ENCODE data around the gene ROBO4. TPM values are rescaled to one million over a fixed set of nuclear protein-coding genes. Genes with fewer than 3 reads are reported as not detected.

The ROBO4 gene
- total and polyA plus RNA-seq, 11 donors, result 16.3 to 63.5 (median 21.8) TPM

DNA sequence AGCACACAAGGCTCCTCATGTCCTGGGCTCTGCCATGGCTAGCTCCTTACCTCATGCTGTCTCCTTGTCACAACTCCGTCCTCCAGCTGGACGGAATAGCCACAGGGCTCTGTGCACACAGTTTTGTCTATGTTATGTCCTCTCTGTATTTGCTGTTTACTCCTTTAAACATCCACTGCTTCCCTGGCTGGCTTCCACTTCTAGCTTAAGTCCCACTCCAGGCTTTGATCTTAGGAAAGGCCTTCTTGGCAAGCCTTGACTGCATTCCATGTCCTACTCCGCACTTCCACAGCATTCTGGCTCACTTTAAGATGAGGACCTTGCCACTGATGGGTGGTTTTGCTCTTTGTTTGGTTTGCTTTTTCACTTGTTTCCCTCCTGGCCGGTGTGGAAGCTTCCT, 55.4 kb downstream of the ROBO4 start:
- H3K27ac ChIP-seq, result no peak overlapping the region
- H3K36me3 ChIP-seq, result no peaks in the 10 kb centered on the region
- no peak overlapping the region for H3K4me3 ChIP-seq
- peaks cover 6 to 22% (median 16%) of the 10 kb centered on the region in 12 donors for H3K4me1 ChIP-seq
- whole genome bisulfite sequencing, 4 donors, result 38 to 58% (median 44%) methylated on average over 4 of the region's 4 CpGs
- intact Hi-C loops (cut with DNase I), result no loop called here
- DNase-seq, result no peak
- TF ChIP-seq POLR2A (IDR thresholded peaks at IDR 0.05), result no peak
- TF ChIP-seq, protein P1, sequence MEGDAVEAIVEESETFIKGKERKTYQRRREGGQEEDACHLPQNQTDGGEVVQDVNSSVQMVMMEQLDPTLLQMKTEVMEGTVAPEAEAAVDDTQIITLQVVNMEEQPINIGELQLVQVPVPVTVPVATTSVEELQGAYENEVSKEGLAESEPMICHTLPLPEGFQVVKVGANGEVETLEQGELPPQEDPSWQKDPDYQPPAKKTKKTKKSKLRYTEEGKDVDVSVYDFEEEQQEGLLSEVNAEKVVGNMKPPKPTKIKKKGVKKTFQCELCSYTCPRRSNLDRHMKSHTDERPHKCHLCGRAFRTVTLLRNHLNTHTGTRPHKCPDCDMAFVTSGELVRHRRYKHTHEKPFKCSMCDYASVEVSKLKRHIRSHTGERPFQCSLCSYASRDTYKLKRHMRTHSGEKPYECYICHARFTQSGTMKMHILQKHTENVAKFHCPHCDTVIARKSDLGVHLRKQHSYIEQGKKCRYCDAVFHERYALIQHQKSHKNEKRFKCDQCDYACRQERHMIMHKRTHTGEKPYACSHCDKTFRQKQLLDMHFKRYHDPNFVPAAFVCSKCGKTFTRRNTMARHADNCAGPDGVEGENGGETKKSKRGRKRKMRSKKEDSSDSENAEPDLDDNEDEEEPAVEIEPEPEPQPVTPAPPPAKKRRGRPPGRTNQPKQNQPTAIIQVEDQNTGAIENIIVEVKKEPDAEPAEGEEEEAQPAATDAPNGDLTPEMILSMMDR (IDR thresholded peaks at IDR 0.05), result no peak
- H3K27me3 ChIP-seq, result peaks cover 52 to 97% (median 90%) of the 10 kb centered on the region in 9 donors
- no peaks in the 10 kb centered on the region for H3K9me3 ChIP-seq
- no peak for ATAC-seq

DNA sequence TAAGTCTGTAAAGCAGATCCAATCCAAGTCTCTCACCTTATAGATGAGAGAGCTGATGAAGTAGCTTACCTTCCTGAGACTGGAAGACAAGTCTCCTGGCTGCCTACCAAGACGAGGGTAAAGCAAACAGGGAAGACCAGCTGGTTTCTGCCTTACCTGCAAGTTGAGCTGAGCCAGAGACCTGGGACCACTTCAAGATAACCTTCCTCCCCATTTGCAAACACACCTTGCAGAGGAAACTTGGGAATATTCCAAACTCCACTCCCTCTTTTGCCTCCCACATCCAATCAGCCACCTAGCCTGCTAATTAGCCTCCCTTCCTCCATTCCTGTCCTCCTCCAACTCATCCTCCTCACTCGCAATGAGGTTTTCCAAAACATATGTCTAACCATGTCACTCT, 55.8 kb downstream of the ROBO4 start:
- no peak for DNase-seq
- no peak for TF ChIP-seq POLR2A (IDR thresholded peaks at IDR 0.05)
- ATAC-seq, result no peak
- H3K36me3 ChIP-seq, result no peaks in the 10 kb centered on the region
- H3K4me3 ChIP-seq, result no peak overlapping the region
- intact Hi-C loops (cut with DNase I), result no loop called here
- H3K27me3 ChIP-seq, result peaks cover 52 to 93% (median 88%) of the 10 kb centered on the region in 9 donors
- H3K9me3 ChIP-seq, result no peaks in the 10 kb centered on the region
- peaks cover 6 to 25% (median 16%) of the 10 kb centered on the region in 12 donors for H3K4me1 ChIP-seq
- WGBS, 4 donors, result 41 to 60% (median 47%) methylated on average over 2 of the region's 2 CpGs
- no peak overlapping the region for H3K27ac ChIP-seq

DNA sequence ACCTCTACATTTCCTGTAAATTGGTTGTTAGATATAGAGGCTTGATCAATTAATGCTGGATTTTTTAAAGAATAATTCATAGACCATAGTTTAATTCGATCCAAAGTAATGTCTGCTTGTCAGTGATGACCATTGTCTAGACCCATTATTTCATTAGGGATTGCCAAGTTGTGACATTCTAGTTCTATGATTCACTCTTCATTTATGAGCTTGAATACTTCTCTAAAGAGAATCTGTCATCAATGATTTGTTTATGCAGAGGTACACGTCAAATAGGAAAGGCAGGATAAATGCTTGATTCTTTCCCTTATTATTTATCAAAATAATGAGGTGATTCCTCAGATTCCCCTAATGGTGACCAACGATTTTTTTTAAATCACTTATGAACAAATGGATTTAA, 56.5 kb downstream of the ROBO4 start:
- Histone ChIP-seq H3K4me1 (peaks cover 6 to 25% (median 16%) of the 10 kb centered on the region in 12 donors), H3K27ac (no peak overlapping the region), H3K4me3 (no peak overlapping the region), H3K9me3 (no peaks in the 10 kb centered on the region), H3K36me3 (no peaks in the 10 kb centered on the region), H3K27me3 (peaks cover 51 to 86% (median 82%) of the 10 kb centered on the region in 9 donors)
- ATAC-seq (no peak), DNase-seq (no peak)
- WGBS, 4 donors, result 38 to 56% (median 46%) methylated on average over 3 of the region's 3 CpGs
- intact Hi-C loops (cut with DNase I), result no loop called here
- TF ChIP-seq, protein P1 (IDR thresholded peaks at IDR 0.05), result no peak
- TF ChIP-seq POLR2A (IDR thresholded peaks at IDR 0.05), result no peak

DNA sequence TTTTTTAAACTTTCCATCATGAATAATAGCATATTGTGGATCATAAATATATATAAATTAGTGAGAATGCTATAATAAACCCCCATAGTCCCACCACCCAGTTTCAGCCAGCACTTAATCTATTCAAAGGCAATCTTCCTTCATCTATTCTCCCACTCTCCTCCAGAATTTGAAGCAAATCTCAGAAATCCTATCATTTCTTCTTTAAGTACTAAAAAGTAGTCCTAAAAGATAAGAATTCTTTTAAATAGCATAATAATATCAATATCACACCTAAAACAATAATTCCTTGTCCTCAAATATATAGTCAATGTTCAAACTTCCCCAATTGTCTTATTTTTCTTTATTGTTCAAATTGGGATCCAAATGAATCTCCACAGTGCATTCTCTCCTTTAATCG, 57.0 kb downstream of the ROBO4 start:
- Histone ChIP-seq H3K4me1 (peaks cover 6 to 27% (median 17%) of the 10 kb centered on the region in 12 donors), H3K27me3 (peaks cover 46 to 81% (median 76%) of the 10 kb centered on the region in 9 donors), H3K36me3 (no peaks in the 10 kb centered on the region), H3K9me3 (no peaks in the 10 kb centered on the region), H3K4me3 (no peak overlapping the region), H3K27ac (no peak overlapping the region)
- DNase-seq (no peak), ATAC-seq (no peak)
- intact Hi-C loops (cut with DNase I), result no loop called here
- no peak for TF ChIP-seq POLR2A (IDR thresholded peaks at IDR 0.05)
- TF ChIP-seq, protein P1 (IDR thresholded peaks at IDR 0.05), result no peak
- 52 to 63% (median 55%) methylated on average over 1 of the region's 1 CpG for WGBS, 4 donors
